PC-3 (cell line): ENCODE data around the gene MARK2. TPM values are rescaled to one million over a fixed set of nuclear protein-coding genes. Genes with fewer than 3 reads are reported as not detected.

Source experiments
- total RNA-seq: library from RNA; depleted of rRNA; stranded (reverse); fragments of >200 nt; gene quantifications from 2 replicates; pipeline ENCODE4 v1.2.3, GENCODE V29; 2014; rRNA removed

MARK2 gene
- total RNA-seq, 1 experiment from 2014 or later, result 60.1 TPM

Other genes starting within 250 kb of the MARK2 start
- gene PLAAT3, start 224.7 kb upstream of the MARK2 start, total RNA-seq, result 57.8 and 69.0 TPM in 2 replicates
- gene ATL3, start 167.7 kb upstream of the MARK2 start, total RNA-seq, result 47.2 and 51.0 TPM in 2 replicates
- gene RTN3, start 157.6 kb upstream of the MARK2 start, total RNA-seq, result 100 and 133 TPM in 2 replicates
- gene ZFTA, start 70.3 kb upstream of the MARK2 start, total RNA-seq, result 15.1 and 29.5 TPM in 2 replicates
- 61.5 and 67.2 TPM in 2 replicates for gene SPINDOC, start 25.7 kb upstream of the MARK2 start, total RNA-seq
- 1.2 and 1.4 TPM in 2 replicates for gene RCOR2, start 78.1 kb downstream of the MARK2 start, total RNA-seq
- gene NAA40, start 99.9 kb downstream of the MARK2 start, total RNA-seq, result 20.9 and 26.7 TPM in 2 replicates
- 1,480 and 1,500 TPM in 2 replicates for gene COX8A, start 135.5 kb downstream of the MARK2 start, total RNA-seq
- 124 and 129 TPM in 2 replicates for gene OTUB1, start 147.3 kb downstream of the MARK2 start, total RNA-seq
- gene FLRT1, start 196.8 kb downstream of the MARK2 start, total RNA-seq, result not detected in 2 replicates